Natural killer cell treated with Interleukin-12 subunit alpha and Interleukin-12 subunit beta and Interleukin-15 and Interleukin-18, amount 100 ng/mL, for 72 hours (primary cell): ENCODE measurements around the gene EPHA6. TPM values are rescaled to one million over a fixed set of nuclear protein-coding genes. Genes with fewer than 3 reads are reported as not detected.
"Not testable (repeated sequence)": the region's sequence is repeated elsewhere in the genome, so short reads cannot be mapped to it uniquely, and the experiment has no call there.

Experiments used
- ATAC-seq, 2 donors: fragments of 150-1000 bp; cut with Tn5 transposase in 1 of 2; sonication (Bioruptor Pico), chemical (Tn5 transposase) in 1 of 2; 2 replicates each; pipeline ENCODE4 v1.10.0; 2021
- DNase-seq: peaks from one replicate; pipeline ENCODE4 v3.0.0; 2022; ENCODE audit warnings: low spot score
- H3K27ac Mint-ChIP-seq, 2 donors: 1 replicate in 1 of 2; 2 replicates in 1 of 2; pipeline ENCODE4 v1.8.0; 2022; ENCODE audit warnings: mixed read lengths in 2 of 2, mild to moderate bottlenecking in 1 of 2, moderate library complexity in 1 of 2
- H3K27me3 Mint-ChIP-seq, 2 donors: 1 replicate in 1 of 2; 2 replicates in 1 of 2; pipeline ENCODE4 v1.8.0; 2022; ENCODE audit warnings: mixed read lengths in 2 of 2
- H3K36me3 Mint-ChIP-seq: one replicate; pipeline ENCODE4 v1.8.0; 2022; ENCODE audit warnings: mixed read lengths
- H3K4me1 Mint-ChIP-seq, 2 donors: 1 replicate in 1 of 2; 2 replicates in 1 of 2; pipeline ENCODE4 v1.8.0; 2022; ENCODE audit warnings: low read depth in 2 of 2, mixed read lengths in 2 of 2, mild to moderate bottlenecking in 1 of 2
- H3K4me3 Mint-ChIP-seq: one replicate; pipeline ENCODE4 v1.8.0; 2022; ENCODE audit warnings: mixed read lengths
- H3K9me3 Mint-ChIP-seq: 2 replicates; pipeline ENCODE4 v1.8.0; 2022; ENCODE audit warnings: mixed read lengths
- total RNA-seq, 2 donors: library from RNA; stranded (reverse); gene quantifications; one replicate each; pipeline ENCODE4 v1.2.3, GENCODE V29; 2022

EPHA6 gene
- total RNA-seq, 2 donors from 2014 or later, result not detected

DNA sequence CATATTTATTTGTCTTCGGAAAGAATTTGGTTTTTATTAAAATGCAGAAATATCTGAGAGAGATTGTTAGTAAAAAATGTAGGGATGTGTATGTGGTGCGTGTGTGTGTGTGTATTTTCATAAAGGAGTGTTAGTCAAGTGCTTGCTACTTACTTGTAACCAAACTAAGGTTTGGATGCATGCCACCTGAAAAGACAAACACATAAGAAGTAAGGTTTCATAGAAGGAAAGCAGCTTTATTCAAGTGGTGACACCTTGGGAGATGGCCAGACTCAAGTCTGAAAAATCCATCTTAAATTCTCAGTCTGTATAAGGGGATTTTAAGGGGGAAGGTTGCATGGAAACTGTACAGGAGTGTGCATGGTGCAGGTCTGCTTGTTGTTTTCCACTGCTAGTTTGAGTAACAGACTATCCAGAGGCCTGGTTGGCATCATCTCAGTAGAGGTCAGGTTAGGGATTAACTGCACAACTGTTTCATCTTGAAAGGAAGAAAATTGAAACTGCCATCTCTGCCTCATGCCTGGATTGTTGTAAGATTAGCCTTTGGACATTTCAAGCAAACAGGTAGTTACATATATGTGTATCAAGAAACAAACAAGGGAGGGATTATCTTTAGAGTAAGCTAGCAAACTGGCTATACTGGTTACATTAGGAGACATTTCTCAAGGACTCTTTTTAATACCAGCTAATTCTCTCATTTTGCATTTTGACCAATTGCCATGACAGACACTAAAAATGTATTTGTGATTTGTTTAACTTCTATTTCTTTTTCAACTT lies 196.7 kb downstream of the EPHA6 start:
- peaks cover 23% of the 10 kb centered on the region for H3K9me3 Mint-ChIP-seq
- H3K4me3 Mint-ChIP-seq, result no peak overlapping the region
- peaks cover 17% of the 10 kb centered on the region for H3K36me3 Mint-ChIP-seq
- H3K27ac Mint-ChIP-seq, result no peak overlapping the region
- H3K4me1 Mint-ChIP-seq, result no peaks in the 10 kb centered on the region
- no peak for ATAC-seq
- H3K27me3 Mint-ChIP-seq, result no peaks in the 10 kb centered on the region
- DNase-seq, result no peak

DNA sequence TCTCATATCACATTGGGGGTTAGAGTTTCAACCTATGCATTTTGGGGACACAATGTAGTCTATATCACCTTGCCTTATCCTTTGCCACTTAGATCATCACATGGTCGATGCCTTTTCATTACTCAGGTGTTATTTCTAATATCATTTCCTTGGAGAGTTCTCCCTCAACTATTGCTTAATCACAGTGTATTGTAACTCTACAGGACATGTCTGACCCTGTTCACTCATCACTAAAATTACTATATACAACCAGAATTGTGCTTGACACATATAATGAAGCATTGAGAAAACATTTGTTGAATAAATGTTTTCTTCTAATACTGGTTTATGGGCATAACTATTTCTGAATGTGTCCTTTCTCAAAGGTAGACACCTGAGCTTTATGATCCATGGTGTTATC lies 207.4 kb downstream of the EPHA6 start:
- Mint-ChIP-seq H3K9me3 (peaks cover 31% of the 10 kb centered on the region), H3K4me3 (no peak overlapping the region), H3K27ac (no peak overlapping the region), H3K36me3 (no peaks in the 10 kb centered on the region), H3K4me1 (no peaks in the 10 kb centered on the region), H3K27me3 (no peaks in the 10 kb centered on the region)
- DNase-seq (no peak), ATAC-seq (no peak)

DNA sequence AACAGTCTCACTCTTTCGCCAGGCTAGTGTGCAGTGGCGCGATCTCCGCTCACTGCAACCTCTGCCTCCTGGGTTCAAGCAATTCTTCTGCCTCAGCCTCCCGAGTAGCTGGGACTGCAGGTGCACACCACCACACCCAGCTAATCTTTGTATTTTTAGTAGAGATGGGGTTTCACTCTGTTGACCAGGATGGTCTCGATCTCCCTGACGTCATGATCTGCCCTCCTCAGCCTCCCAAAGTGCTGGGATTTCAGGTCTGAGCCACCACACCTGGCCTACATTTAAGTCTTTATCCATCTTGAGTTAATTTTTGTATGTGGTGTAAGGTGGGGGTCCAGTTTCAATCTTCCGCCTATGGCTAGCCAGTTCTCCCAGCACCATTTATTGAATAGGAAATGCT lies 211.2 kb downstream of the EPHA6 start:
- not testable (repeated sequence) for H3K27me3 Mint-ChIP-seq, H3K27ac Mint-ChIP-seq, H3K4me3 Mint-ChIP-seq, H3K36me3 Mint-ChIP-seq, DNase-seq, ATAC-seq, H3K4me1 Mint-ChIP-seq
- peaks cover 20% of the 10 kb centered on the region for H3K9me3 Mint-ChIP-seq

DNA sequence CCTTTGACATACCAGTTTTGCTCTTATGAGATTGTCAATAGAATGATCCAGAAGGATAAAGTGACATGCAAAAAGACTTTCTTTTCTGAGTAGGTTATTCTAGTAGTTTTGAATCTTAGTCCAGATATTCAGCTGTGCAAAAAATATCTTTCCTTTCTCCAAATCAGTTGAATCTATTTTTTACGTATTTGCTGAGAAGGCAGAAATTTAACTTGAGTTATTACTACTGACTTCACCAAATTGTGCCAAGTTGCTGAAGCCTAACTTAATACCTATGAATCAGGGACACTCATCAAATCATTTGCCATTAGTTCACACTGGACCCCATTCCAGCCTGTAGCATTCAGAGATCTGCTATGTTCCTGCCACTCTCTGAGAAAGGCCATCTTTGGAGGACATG lies 215.6 kb downstream of the EPHA6 start:
- ATAC-seq, result no peak
- no peak for DNase-seq
- Mint-ChIP-seq H3K27ac (no peak overlapping the region), H3K36me3 (no peaks in the 10 kb centered on the region), H3K27me3 (no peaks in the 10 kb centered on the region), H3K9me3 (peaks cover 6% of the 10 kb centered on the region), H3K4me3 (no peak overlapping the region), H3K4me1 (no peaks in the 10 kb centered on the region)

DNA sequence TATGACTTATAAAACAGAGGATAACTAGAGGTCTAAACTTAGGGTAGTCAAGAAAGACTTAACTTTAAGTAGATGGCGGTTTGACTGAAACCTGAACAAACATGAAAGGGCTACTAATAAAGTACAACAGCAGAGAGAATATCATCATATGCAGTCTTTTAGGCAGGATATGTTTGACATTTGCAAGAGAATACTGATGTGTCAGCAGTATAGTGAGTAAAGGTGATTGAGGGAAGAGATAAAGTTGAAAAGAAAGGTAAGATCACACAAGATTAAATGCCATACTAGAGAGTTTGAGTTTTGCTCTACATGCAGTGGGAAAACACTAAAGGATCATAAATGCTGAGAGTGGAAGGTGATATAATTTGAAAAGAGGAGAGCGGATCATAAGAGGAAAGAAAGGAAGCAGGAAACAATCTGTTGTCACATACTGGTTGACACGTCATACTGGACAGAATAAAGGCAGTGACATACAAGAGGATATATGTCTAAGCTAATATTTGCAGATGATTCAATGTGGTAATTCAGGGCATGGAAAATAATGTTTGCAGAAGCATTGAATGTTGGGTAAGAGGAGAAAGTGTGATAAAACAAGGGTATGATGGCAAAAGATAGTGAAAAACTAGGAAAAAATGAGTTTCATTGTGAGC lies 223.0 kb downstream of the EPHA6 start:
- DNase-seq, result no peak
- H3K4me1 Mint-ChIP-seq, result no peaks in the 10 kb centered on the region
- H3K4me3 Mint-ChIP-seq, result no peak overlapping the region
- ATAC-seq, result no peak
- H3K36me3 Mint-ChIP-seq, result no peaks in the 10 kb centered on the region
- no peaks in the 10 kb centered on the region for H3K27me3 Mint-ChIP-seq
- H3K27ac Mint-ChIP-seq, result no peak overlapping the region
- H3K9me3 Mint-ChIP-seq, result no peaks in the 10 kb centered on the region

DNA sequence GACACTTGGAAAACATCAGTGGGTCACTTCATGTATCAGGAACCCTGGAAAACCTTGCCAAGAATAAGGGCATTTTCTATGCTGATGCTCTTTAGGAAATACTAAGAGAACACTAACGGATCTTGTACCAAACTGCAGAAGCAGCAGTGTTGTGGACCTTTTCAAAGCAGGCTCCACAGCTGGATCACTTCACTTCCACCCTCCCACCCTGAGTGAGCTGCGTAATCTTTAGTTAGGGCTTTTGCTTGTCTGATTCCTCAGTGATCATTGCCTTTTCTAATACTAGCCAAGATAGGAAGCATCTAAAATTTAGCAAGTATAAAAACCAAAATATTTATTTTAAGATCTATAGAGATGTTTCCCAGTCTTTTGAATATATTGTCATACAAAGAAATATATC lies 229.0 kb downstream of the EPHA6 start:
- no peak overlapping the region for H3K4me3 Mint-ChIP-seq
- no peaks in the 10 kb centered on the region for H3K9me3 Mint-ChIP-seq
- no peaks in the 10 kb centered on the region for H3K27me3 Mint-ChIP-seq
- H3K27ac Mint-ChIP-seq, result no peak overlapping the region
- H3K36me3 Mint-ChIP-seq, result no peaks in the 10 kb centered on the region
- H3K4me1 Mint-ChIP-seq, result no peaks in the 10 kb centered on the region
- DNase-seq (no peak), ATAC-seq (no peak)

DNA sequence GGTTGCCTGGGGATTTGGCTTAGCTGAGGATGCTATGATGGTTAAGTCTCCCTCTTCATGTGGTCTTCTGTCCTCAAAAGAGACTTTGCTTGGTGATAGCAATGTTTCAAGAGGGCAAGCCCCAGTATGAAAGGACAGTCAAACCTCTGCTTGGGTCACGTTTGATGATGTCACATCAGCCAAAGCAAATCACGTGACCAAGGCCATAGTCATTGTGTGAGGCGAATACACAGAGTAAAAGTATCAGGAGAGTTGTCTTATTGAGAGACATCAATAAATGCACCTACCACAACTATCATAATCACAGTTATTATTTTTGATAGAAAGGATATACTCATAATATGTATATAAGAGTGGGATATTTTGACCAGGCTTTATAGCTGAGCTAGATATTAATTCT lies 243.0 kb downstream of the EPHA6 start:
- no peak for DNase-seq
- Mint-ChIP-seq H3K36me3 (no peaks in the 10 kb centered on the region), H3K27ac (no peak overlapping the region), H3K4me1 (no peaks in the 10 kb centered on the region), H3K4me3 (no peak overlapping the region), H3K9me3 (peaks cover 11% of the 10 kb centered on the region), H3K27me3 (no peaks in the 10 kb centered on the region)
- ATAC-seq, result no peak

DNA sequence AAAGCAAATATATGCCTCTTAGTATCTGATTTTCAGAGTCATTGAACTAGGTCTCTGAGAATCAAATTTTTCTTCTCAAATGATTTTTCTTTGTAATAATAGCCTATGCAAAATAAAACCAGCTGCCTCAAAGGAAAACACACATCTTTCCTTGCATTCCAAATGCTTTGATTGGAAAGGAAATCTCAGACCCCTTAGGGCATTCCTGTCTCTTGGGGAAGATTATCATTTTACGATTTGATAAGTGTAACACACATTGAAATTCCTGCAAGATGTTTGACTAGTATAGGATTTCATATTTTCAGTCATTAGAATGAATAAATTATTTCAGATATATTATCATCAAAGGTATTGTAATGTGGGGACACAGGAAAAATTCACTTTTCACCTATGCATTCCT lies 244.8 kb downstream of the EPHA6 start:
- no peaks in the 10 kb centered on the region for H3K27me3 Mint-ChIP-seq
- ATAC-seq (no peak), DNase-seq (no peak)
- no peak overlapping the region for H3K4me3 Mint-ChIP-seq
- no peaks in the 10 kb centered on the region for H3K4me1 Mint-ChIP-seq
- H3K27ac Mint-ChIP-seq, result no peak overlapping the region
- H3K36me3 Mint-ChIP-seq, result no peaks in the 10 kb centered on the region
- peaks cover 8% of the 10 kb centered on the region for H3K9me3 Mint-ChIP-seq

DNA sequence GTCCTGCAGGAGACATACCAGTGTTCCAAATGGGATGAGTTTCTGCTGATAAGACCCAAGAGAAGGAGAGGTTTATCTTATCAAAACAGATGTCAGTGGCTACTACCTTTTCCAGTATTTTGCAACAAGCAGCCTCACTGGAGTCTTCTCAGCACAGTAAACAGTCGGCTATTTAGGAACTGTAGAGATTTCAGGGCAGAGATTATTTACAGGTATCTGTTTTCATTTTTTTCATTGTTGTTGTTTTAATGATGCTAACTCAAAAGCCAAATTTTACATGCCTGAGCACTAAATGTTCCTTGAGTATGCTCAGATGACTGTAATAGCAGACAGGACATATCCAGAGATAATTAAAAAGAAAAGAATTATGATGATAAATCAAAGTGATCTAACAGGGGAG lies 252.1 kb downstream of the EPHA6 start:
- no peaks in the 10 kb centered on the region for H3K4me1 Mint-ChIP-seq
- ATAC-seq (no peak), DNase-seq (no peak)
- H3K36me3 Mint-ChIP-seq, result no peaks in the 10 kb centered on the region
- no peak overlapping the region for H3K4me3 Mint-ChIP-seq
- no peak overlapping the region for H3K27ac Mint-ChIP-seq
- no peaks in the 10 kb centered on the region for H3K27me3 Mint-ChIP-seq
- H3K9me3 Mint-ChIP-seq, result peaks cover 4% of the 10 kb centered on the region

DNA sequence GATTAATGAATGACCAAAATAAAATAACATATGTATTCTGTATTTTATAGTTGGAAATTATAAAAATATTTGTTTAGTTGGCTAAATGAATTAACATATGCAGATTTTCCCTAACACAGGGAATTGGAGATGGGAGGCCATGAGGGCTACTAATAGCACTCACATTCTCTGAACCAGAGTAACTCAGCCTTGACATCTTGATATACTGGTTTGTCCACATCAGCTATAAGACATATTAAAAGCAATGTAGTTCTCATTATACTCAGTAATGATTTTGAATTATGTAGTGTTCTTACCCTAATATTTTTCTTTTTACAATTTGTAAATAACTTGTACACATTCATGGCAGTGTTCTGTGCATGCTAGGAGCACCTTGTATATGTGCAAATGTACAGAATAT lies 255.9 kb downstream of the EPHA6 start:
- Mint-ChIP-seq H3K27me3 (no peaks in the 10 kb centered on the region), H3K4me1 (no peaks in the 10 kb centered on the region), H3K4me3 (no peak overlapping the region), H3K9me3 (peaks cover 7% of the 10 kb centered on the region), H3K36me3 (no peaks in the 10 kb centered on the region), H3K27ac (no peak overlapping the region)
- DNase-seq, result no peak
- ATAC-seq, result no peak

DNA sequence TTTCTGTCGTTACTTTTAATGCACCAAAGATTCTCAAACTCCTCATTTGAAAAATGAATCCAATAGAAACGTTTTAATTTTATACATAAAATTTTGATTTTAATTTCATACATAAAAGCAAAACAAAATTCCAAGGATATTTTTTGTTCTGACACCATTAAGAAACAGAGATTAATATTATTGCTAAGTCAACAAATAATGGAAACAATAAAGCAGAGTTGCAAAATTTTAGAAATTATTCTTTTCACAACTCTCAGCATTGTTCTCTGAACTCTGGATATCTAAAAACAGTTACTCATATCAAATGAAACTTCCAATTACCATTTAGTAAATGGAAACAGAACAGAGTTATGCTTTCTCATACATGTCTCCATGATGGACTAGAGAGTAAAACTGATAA lies 260.2 kb downstream of the EPHA6 start:
- H3K36me3 Mint-ChIP-seq, result no peaks in the 10 kb centered on the region
- no peak for ATAC-seq
- no peaks in the 10 kb centered on the region for H3K4me1 Mint-ChIP-seq
- peaks cover 11% of the 10 kb centered on the region for H3K9me3 Mint-ChIP-seq
- no peak overlapping the region for H3K27ac Mint-ChIP-seq
- no peak overlapping the region for H3K4me3 Mint-ChIP-seq
- H3K27me3 Mint-ChIP-seq, result no peaks in the 10 kb centered on the region
- no peak for DNase-seq

DNA sequence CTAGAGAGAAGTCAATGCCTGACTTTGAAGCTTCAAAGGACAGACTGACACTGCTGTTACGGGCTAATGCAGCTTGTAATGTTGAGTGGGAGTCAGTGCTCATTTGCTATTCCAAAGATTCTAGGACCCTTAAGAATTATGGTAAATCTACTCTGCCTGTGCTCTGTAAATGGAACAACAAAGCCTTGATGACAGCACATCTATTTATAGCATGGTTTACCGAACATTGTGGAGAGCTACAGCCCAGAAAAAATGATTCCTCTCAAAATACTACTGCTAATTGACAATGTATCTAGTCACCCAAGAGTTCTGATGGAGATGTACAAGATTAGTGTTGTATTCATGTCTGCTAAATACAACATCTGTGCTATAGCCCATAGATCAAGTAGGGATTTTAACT lies 262.3 kb downstream of the EPHA6 start:
- no peaks in the 10 kb centered on the region for H3K27me3 Mint-ChIP-seq
- no peak overlapping the region for H3K27ac Mint-ChIP-seq
- DNase-seq (no peak), ATAC-seq (no peak)
- no peaks in the 10 kb centered on the region for H3K4me1 Mint-ChIP-seq
- H3K36me3 Mint-ChIP-seq, result no peaks in the 10 kb centered on the region
- peaks cover 11% of the 10 kb centered on the region for H3K9me3 Mint-ChIP-seq
- no peak overlapping the region for H3K4me3 Mint-ChIP-seq

DNA sequence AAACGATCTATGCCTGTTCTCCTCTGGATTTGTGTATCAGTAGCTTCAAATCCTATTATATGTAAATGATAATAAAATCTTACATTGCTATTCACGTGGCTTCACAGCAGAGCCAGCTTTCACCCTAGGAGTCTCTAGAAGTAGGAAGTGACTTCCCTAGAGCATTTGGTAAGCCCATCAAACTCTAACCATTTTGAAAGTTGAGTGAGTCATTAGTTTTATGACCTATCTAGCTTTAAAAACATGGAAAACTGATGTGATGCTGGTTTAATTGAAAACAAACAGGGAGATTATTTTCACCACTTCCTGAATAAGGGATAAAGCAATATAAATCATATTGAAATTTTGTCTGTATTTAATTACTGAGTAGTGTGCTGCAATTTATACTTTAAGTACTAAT lies 275.2 kb downstream of the EPHA6 start:
- no peaks in the 10 kb centered on the region for H3K27me3 Mint-ChIP-seq

DNA sequence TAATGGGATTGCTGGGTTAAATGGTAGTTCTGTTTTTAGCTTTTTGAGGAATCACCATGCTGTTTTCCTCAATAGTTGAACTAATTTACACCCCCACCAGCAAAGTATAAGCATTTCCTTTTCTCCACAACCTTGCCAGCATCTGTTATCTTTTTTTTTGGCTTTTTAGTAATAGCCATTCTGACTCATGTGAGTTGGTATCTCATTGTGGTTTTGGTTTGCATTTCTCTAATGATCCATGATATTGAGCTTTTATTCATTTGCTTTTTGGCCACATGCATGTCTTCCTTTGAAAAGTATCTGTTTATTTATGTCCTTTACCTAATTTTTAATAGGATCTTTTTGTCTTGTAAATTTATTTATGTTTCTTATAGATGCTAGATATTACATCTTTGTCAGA lies 288.2 kb downstream of the EPHA6 start:
- no peak for ATAC-seq
- H3K9me3 Mint-ChIP-seq, result peaks cover 17% of the 10 kb centered on the region
- no peak overlapping the region for H3K27ac Mint-ChIP-seq
- H3K36me3 Mint-ChIP-seq, result peaks cover 8% of the 10 kb centered on the region
- DNase-seq, result no peak
- no peaks in the 10 kb centered on the region for H3K27me3 Mint-ChIP-seq
- H3K4me3 Mint-ChIP-seq, result no peak overlapping the region
- H3K4me1 Mint-ChIP-seq, result no peaks in the 10 kb centered on the region

More for the DNA sequence above, 275.2 kb downstream of the EPHA6 start:
- Mint-ChIP-seq H3K27ac (no peak overlapping the region), H3K4me3 (no peak overlapping the region), H3K4me1 (no peaks in the 10 kb centered on the region), H3K9me3 (peaks cover 4% of the 10 kb centered on the region), H3K36me3 (no peaks in the 10 kb centered on the region)
- ATAC-seq (no peak), DNase-seq (no peak)
